ENCODE measurements around the gene ATP8B4. TPM values are rescaled to one million over a fixed set of nuclear protein-coding genes. Genes with fewer than 3 reads are reported as not detected.
A peak's percentile ranks its signal among the peaks of the same experiment; 100 is the strongest.

ATP8B4 gene
- total RNA-seq, 2 donors from 2014 or later = 16.8 to 16.9 TPM

GRCh38 chr15:49857496-49858475, 261.2 kb downstream of the ATP8B4 start:
- no peaks in the 10 kb centered on the region for H3K9me3 ChIP-seq
- no peaks in the 10 kb centered on the region for H3K27me3 ChIP-seq (replicated peaks; ENCODE audit: insufficient read depth)
- no peak for TF ChIP-seq CTCF (IDR thresholded peaks at IDR 0.05)
- H3K4me3 ChIP-seq = no peak overlapping the region
- ATAC-seq (ENCODE audit: insufficient number of reproducible peaks, low FRiP score, low read depth) (no peak), DNase-seq (ENCODE audit: low spot score) (no peak)
- no peaks in the 10 kb centered on the region for H3K36me3 ChIP-seq
- H3K27ac ChIP-seq = no peak overlapping the region
- H3K4me1 ChIP-seq (ENCODE audit: control insufficient read depth in 1 of 2, low read depth in 2 of 2) = peaks cover 5 to 18% of the 10 kb centered on the region in 2 donors

- no peak overlapping the region for H3K4me3 ChIP-seq
- no peaks in the 10 kb centered on the region for H3K36me3 ChIP-seq
- H3K27me3 ChIP-seq (replicated peaks; ENCODE audit: insufficient read depth) = no peaks in the 10 kb centered on the region
- H3K9me3 ChIP-seq = no peaks in the 10 kb centered on the region
- peaks cover 5 to 16% of the 10 kb centered on the region in 2 donors for H3K4me1 ChIP-seq (ENCODE audit: control insufficient read depth in 1 of 2, low read depth in 2 of 2)
- peak overlapping the region in 1 of 2 donors; percentile 8 for H3K27ac ChIP-seq
- ATAC-seq (ENCODE audit: insufficient number of reproducible peaks, low FRiP score, low read depth) (peak; percentile 39), DNase-seq (ENCODE audit: low spot score) (no peak)
- TF ChIP-seq CTCF (IDR thresholded peaks at IDR 0.05) = no peak
Observed at GRCh38 chr15:49855917-49856637, 263.0 kb downstream of the ATP8B4 start.

GRCh38 chr15:49852756-49853155, 266.3 kb downstream of the ATP8B4 start:
- Histone ChIP-seq H3K4me1 (ENCODE audit: control insufficient read depth in 1 of 2, low read depth in 2 of 2) (peaks cover 13 to 31% of the 10 kb centered on the region in 2 donors), H3K4me3 (no peak overlapping the region), H3K27ac (no peak overlapping the region), H3K36me3 (no peaks in the 10 kb centered on the region), H3K9me3 (no peaks in the 10 kb centered on the region), H3K27me3 (replicated peaks; ENCODE audit: insufficient read depth) (no peaks in the 10 kb centered on the region)
- no peak for ATAC-seq (ENCODE audit: insufficient number of reproducible peaks, low FRiP score, low read depth)
- TF ChIP-seq CTCF (IDR thresholded peaks at IDR 0.05) = no peak
- no peak for DNase-seq (ENCODE audit: low spot score)

- H3K27ac ChIP-seq = peak overlapping the region; percentile 69 to 81
- DNase-seq (ENCODE audit: low spot score) (no peak), ATAC-seq (ENCODE audit: insufficient number of reproducible peaks, low FRiP score, low read depth) (no peak)
- no peaks in the 10 kb centered on the region for H3K36me3 ChIP-seq
- no peaks in the 10 kb centered on the region for H3K9me3 ChIP-seq
- peak overlapping the region; percentile 10 for H3K4me3 ChIP-seq
- H3K4me1 ChIP-seq (ENCODE audit: control insufficient read depth in 1 of 2, low read depth in 2 of 2) = peaks cover 16 to 29% of the 10 kb centered on the region in 2 donors
- no peaks in the 10 kb centered on the region for H3K27me3 ChIP-seq (replicated peaks; ENCODE audit: insufficient read depth)
- no peak for TF ChIP-seq CTCF (IDR thresholded peaks at IDR 0.05)
Observed at GRCh38 chr15:49848807-49849206, 270.2 kb downstream of the ATP8B4 start.

- no peak for DNase-seq (ENCODE audit: low spot score)
- TF ChIP-seq CTCF (IDR thresholded peaks at IDR 0.05) = no peak
- H3K27ac ChIP-seq = peak overlapping the region; percentile 69 to 81
Observed at GRCh38 chr15:49848282-49848724, 270.7 kb downstream of the ATP8B4 start.

More at GRCh38 chr15:49848282-49848724, 270.7 kb downstream of the ATP8B4 start:
- Histone ChIP-seq H3K27me3 (replicated peaks; ENCODE audit: insufficient read depth) (no peaks in the 10 kb centered on the region), H3K9me3 (no peaks in the 10 kb centered on the region), H3K36me3 (no peaks in the 10 kb centered on the region), H3K4me1 (ENCODE audit: control insufficient read depth in 1 of 2, low read depth in 2 of 2) (peaks cover 16 to 29% of the 10 kb centered on the region in 2 donors), H3K4me3 (peak overlapping the region; percentile 10)
- ATAC-seq (ENCODE audit: insufficient number of reproducible peaks, low FRiP score, low read depth) = peak; percentile 57
